ENCODE measurements around the gene ARHGAP31. TPM values are rescaled to one million over a fixed set of nuclear protein-coding genes. Genes with fewer than 3 reads are reported as not detected.
"Not testable (repeated sequence)": the region's sequence is repeated elsewhere in the genome, so short reads cannot be mapped to it uniquely, and the experiment has no call there.

ARHGAP31 gene
- total RNA-seq, 1 experiment from 2014 or later = 1.4 TPM

DNA sequence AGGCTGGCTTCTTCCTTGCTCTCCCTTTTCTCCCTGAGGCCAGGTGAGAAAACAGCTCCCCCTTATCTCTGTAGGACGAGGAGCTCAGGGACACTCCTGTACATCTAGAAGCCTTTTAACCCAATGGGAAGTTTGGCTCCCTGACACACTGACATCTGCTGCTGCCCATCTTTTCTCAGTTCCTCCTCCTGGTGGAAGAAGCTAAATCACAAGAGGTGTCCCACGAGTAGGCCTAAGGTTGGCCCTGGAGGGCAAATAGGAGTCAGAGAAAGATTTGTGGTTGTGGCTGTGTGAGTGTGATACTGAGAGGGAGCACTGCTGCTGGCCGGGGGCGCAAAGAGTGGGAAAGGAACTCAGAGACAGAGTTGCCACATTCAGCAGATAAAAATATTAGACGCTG, 49.5 kb downstream of the ARHGAP31 start:
- DNase-seq (ENCODE audit: extremely low read depth, low read depth) = no peak

- DNase-seq (ENCODE audit: extremely low read depth, low read depth) = no peak
Observed at GRCh38 chr3:119346076-119346496, 51.9 kb downstream of the ARHGAP31 start.

DNA sequence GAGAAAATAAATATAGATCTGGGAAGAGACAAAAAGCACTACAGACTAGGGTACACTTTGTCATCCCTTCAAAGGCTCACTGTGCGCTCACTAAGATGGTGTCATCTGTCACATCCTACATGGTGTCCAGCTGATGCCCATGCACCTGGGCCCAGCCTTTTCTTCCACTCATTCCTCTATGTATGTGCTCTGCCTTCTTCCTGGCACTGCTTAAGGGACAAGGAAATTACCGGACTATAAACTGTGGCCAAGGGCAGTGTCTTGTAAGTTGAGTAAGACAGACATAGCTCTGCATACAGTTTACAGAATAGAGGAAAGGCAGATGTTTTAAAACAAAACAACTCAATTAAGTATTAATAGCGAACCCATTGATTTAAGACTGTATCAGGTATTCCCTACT, 52.9 kb downstream of the ARHGAP31 start:
- no peak for DNase-seq (ENCODE audit: extremely low read depth, low read depth)

- DNase-seq (ENCODE audit: extremely low read depth, low read depth) = no peak
Observed at GRCh38 chr3:119349354-119350041, 55.3 kb downstream of the ARHGAP31 start.

GRCh38 chr3:119350114-119350513, 55.9 kb downstream of the ARHGAP31 start:
- no peak for DNase-seq (ENCODE audit: extremely low read depth, low read depth)

DNA sequence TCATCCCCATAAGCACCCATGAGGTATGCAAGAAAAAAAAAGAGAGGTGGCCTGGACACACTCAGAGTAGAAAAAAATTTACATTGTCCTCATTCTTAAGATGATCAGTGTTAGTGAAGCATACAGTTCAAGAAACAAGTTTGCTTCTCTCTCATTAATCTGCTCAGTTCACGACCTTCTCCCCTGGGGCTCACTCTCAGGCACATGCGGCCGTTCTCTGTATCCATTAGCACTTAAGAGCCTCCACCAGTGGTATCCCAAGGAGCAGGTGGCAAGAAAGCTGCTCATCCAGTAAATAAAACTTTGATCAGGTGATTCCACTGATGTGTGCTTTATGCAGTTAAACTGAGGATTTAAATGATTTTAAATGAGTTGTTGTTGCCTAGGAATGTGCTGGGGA, 57.4 kb downstream of the ARHGAP31 start:
- DNase-seq (ENCODE audit: extremely low read depth, low read depth) = no peak

DNA sequence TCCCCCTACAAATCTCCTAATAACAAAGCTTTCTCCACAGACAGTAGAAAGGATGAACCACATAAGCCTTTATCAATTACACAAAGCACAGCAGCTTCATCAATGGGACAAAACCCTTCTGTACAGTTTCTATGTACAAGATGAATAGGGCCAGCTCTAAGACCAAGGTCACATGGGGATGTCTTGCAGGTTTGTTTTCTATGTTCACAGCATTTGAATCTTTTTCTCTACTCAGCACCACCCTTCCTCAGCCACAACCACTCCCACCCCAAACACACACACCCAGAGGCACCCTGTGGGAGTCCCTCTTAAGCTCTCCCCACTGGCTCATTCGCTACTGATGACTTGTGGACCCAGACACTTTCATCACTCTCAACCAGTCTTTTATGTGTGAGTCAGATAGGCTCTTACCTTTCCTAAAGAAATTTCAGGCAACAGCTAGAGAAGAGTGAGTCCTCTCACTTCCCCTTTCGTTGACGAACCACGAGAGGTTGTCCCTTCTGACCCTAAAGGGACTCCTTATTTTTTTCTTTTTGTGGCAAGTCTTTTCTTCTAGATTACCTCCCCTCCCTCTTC, 57.9 kb downstream of the ARHGAP31 start:
- DNase-seq (ENCODE audit: extremely low read depth, low read depth) = no peak

- no peak for DNase-seq (ENCODE audit: extremely low read depth, low read depth)
Observed at GRCh38 chr3:119352863-119353527, 58.8 kb downstream of the ARHGAP31 start.

DNA sequence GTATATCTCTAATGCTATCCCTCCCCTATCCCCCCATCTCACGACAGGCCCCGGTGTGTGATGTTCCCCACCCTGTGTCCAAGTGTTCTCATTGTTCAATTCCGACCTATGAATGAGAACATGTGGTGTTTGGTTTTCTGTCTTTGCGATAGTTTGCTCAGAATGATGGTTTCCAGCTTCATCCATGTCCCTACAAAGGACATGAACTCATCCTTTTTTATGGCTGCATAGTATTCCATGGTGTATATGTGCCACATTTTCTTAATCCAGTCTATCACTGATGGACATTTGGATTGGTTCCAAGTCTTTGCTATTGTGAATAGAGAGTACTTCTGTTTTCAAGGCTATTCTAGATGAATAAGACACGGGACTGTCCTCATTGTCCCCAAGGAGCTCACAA, 61.4 kb downstream of the ARHGAP31 start:
- DNase-seq (ENCODE audit: extremely low read depth, low read depth) = not testable (repeated sequence)

DNA sequence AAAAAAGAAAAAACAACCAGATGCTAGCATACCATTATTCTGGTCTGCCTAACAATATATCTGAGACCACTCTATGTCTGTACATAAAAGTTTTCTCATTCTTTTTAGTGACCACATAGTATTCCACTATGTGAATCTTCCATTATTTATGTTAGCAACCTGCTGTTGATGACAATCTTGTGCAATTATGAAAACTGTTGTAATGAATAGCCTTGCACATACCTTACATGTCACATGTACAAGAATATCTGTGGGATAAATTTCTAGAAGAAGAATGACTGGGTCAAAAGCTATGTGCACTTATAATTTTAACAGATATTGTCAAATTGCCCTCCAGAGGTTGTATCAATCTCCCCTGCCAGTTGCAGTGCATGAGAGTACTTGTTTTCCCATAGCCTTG, 62.5 kb downstream of the ARHGAP31 start:
- DNase-seq (ENCODE audit: extremely low read depth, low read depth) = no peak

GRCh38 chr3:119357190-119357589, 63.0 kb downstream of the ARHGAP31 start:
- no peak for DNase-seq (ENCODE audit: extremely low read depth, low read depth)

GRCh38 chr3:119359476-119360326, 65.5 kb downstream of the ARHGAP31 start:
- no peak for DNase-seq (ENCODE audit: extremely low read depth, low read depth)

GRCh38 chr3:119360736-119361462, 66.7 kb downstream of the ARHGAP31 start:
- no peak for DNase-seq (ENCODE audit: extremely low read depth, low read depth)

DNA sequence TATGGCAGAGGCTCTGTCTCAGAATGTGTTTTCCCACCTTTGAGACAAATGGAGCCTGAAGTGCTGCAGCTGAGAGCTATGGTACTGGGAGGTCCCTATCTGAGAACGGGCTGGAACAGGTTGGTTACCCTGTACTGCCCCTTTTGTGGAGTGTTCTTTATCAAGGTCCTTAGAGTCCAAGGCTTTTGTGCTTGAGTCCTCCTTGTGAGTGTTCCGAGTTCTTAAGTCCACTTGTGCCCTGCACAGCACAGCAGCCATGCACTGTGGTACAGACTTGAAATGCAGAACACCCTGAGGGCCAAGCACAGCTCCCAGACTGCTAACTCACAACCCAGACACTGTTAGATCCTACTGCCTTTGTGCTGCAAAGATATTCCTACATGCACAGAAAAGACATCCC, 67.8 kb downstream of the ARHGAP31 start:
- DNase-seq (ENCODE audit: extremely low read depth, low read depth) = no peak

DNA sequence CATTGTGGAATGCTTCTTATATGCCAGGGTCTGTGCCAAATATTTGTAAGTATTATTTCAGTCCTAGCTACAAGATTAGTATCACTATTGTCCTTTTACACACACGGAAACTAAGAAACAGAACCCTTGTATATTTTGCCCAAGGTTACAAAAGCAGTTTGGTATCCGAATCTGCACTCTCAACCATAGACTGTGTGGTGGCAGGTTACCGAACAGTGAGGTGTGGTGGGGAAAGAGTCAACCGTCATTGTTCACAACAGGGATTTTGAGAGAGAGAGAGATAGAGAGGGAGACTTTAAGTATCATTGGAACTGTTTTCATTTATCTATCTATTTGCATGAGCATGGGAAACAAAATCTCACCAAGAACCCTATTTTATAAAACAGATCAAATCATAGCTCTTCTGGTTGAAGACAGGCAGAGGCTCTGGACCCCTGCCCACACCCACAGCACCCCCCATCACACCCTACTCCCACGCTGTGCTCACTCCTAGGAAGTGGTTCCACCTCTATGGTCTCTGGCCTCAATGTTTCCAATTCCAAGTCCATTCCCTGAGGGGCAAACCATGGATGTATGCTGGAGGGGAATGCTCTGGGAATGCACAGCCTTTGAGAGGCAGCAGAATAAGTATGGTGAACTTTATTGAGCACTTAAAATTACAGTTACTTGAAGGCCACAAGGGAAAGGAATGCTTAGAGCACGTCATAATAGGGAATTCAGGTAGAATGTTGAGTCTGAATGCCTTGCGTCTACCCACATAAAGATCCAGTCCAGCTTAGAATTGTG, 69.0 kb downstream of the ARHGAP31 start:
- DNase-seq (ENCODE audit: extremely low read depth, low read depth) = no peak

- no peak for DNase-seq (ENCODE audit: extremely low read depth, low read depth)
Observed at GRCh38 chr3:119364401-119364800, 70.2 kb downstream of the ARHGAP31 start.

GRCh38 chr3:119365418-119365817, 71.2 kb downstream of the ARHGAP31 start:
- no peak for DNase-seq (ENCODE audit: extremely low read depth, low read depth)

- no peak for DNase-seq (ENCODE audit: extremely low read depth, low read depth)
Observed at GRCh38 chr3:119367000-119367399, 72.8 kb downstream of the ARHGAP31 start.

DNA sequence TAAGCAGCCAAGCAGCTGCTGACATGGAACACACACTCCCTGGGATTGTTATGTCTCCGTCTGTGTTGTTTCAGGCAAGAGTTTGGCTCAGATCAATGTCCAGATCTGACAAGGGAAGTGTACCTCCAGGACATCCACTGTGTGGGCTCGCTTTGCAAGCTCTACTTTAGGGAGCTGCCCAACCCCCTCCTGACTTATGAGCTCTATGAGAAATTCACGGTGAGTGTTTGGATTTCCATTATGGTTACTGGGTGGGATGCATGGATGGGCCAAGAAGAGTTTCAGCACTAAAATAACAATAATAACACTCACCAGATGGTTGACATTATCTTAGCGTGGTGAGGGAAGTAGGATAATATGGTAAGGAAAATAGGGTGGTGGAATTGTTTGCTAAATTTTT, 74.1 kb downstream of the ARHGAP31 start:
- DNase-seq (ENCODE audit: extremely low read depth, low read depth) = no peak

GRCh38 chr3:119371786-119372185, 77.6 kb downstream of the ARHGAP31 start:
- DNase-seq (ENCODE audit: extremely low read depth, low read depth) = not testable (repeated sequence)
